Renal cortical epithelial cell (primary cell): Measurements from ENCODE around the gene TTYH3. TPM values are rescaled to one million over a fixed set of nuclear protein-coding genes. Genes with fewer than 3 reads are reported as not detected.

Source experiments
- DNase-seq: peaks from one replicate; pipeline ENCODE4 v3.0.0-alpha.2; 2011; ENCODE audit warnings: low read depth
- total RNA-seq: library from RNA; depleted of rRNA; stranded (reverse); fragments of >200 nt; gene quantifications from 2 replicates; pipeline ENCODE4 v1.2.3, GENCODE V29; 2014

TTYH3 gene
- total RNA-seq, 1 donor from 2014 or later: 163 TPM

- no peak for DNase-seq
Measured at GRCh38 chr7:2635148-2635668, 3.4 kb downstream of the TTYH3 start.

GRCh38 chr7:2635810-2636701 is 4.3 kb downstream of the TTYH3 start:
- DNase-seq: no peak

GRCh38 chr7:2637066-2637471 is 5.3 kb downstream of the TTYH3 start:
- no peak for DNase-seq

- DNase-seq: no peak
Measured at GRCh38 chr7:2637505-2638223, 5.9 kb downstream of the TTYH3 start.

- no peak for DNase-seq
Measured at GRCh38 chr7:2638224-2638991, 6.6 kb downstream of the TTYH3 start.

- DNase-seq: no peak
Measured at GRCh38 chr7:2639181-2639681, 7.4 kb downstream of the TTYH3 start.

GRCh38 chr7:2639695-2640481 is 8.1 kb downstream of the TTYH3 start:
- no peak for DNase-seq

- DNase-seq: peak; percentile 36
Measured at GRCh38 chr7:2640482-2640830, 8.7 kb downstream of the TTYH3 start.

GRCh38 chr7:2640846-2641316 is 9.1 kb downstream of the TTYH3 start:
- DNase-seq: no peak

GRCh38 chr7:2641406-2642393 is 9.9 kb downstream of the TTYH3 start:
- peak; percentile 94 for DNase-seq

GRCh38 chr7:2643386-2644219 is 11.8 kb downstream of the TTYH3 start:
- DNase-seq: no peak

- no peak for DNase-seq
Measured at GRCh38 chr7:2644220-2644561, 12.4 kb downstream of the TTYH3 start.

GRCh38 chr7:2644562-2645273 is 12.9 kb downstream of the TTYH3 start:
- no peak for DNase-seq

GRCh38 chr7:2645274-2645868 is 13.6 kb downstream of the TTYH3 start:
- DNase-seq: no peak

- no peak for DNase-seq
Measured at GRCh38 chr7:2646336-2646679, 14.5 kb downstream of the TTYH3 start.

GRCh38 chr7:2646680-2647571 is 15.1 kb downstream of the TTYH3 start:
- no peak for DNase-seq

- no peak for DNase-seq
Measured at GRCh38 chr7:2647594-2648172, 15.9 kb downstream of the TTYH3 start.
